Measurements from ENCODE around the gene ILKAP.

The ILKAP gene

GRCh38 chr2:238121511-238122286, 81.8 kb downstream of the ILKAP start:
- DNase-seq: no peak

GRCh38 chr2:238120463-238121298, 82.8 kb downstream of the ILKAP start:
- no peak for DNase-seq

All from activated CD4-positive, alpha-beta T cell treated with anti-CD3 and anti-CD28 coated beads, Interleukin-2, amount 50 U/mL, for 4 hours (primary cell).